Fibroblast of pulmonary artery (primary cell): ENCODE data around the gene ANKRD10.
"Not testable (repeated sequence)": the region's sequence is repeated elsewhere in the genome, so short reads cannot be mapped to it uniquely, and the experiment has no call there.

Experiments used
- DNase-seq: peaks from one replicate; pipeline ENCODE4 v3.0.0-alpha.2; 2010; ENCODE audit warnings: low read depth
- H3K4me3 ChIP-seq: replicated peaks from 2 replicates; pipeline ENCODE4 v1.5.1; 2011; ENCODE audit warnings: low read depth, mild to moderate bottlenecking, control low read depth, low read length, moderate library complexity
- TF ChIP-seq, protein P1 (sequence below): IDR thresholded peaks from 2 replicates; pipeline ENCODE4 v1.5.1; 2011; ENCODE audit warnings: mild to moderate bottlenecking, control low read depth, low read length, inconsistent platforms; ENCODE audit errors: missing control alignments

ANKRD10 gene

GRCh38 chr13:110850006-110850405, 64.9 kb downstream of the ANKRD10 start:
- no peak for DNase-seq
- TF ChIP-seq, protein P1, sequence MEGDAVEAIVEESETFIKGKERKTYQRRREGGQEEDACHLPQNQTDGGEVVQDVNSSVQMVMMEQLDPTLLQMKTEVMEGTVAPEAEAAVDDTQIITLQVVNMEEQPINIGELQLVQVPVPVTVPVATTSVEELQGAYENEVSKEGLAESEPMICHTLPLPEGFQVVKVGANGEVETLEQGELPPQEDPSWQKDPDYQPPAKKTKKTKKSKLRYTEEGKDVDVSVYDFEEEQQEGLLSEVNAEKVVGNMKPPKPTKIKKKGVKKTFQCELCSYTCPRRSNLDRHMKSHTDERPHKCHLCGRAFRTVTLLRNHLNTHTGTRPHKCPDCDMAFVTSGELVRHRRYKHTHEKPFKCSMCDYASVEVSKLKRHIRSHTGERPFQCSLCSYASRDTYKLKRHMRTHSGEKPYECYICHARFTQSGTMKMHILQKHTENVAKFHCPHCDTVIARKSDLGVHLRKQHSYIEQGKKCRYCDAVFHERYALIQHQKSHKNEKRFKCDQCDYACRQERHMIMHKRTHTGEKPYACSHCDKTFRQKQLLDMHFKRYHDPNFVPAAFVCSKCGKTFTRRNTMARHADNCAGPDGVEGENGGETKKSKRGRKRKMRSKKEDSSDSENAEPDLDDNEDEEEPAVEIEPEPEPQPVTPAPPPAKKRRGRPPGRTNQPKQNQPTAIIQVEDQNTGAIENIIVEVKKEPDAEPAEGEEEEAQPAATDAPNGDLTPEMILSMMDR: no peak
- H3K4me3 ChIP-seq: no peak overlapping the region

- TF ChIP-seq, protein P1: no peak
- no peak overlapping the region for H3K4me3 ChIP-seq
- no peak for DNase-seq
These were observed 69.3 kb downstream of the ANKRD10 start for GRCh38 chr13:110845520-110845919.

DNA sequence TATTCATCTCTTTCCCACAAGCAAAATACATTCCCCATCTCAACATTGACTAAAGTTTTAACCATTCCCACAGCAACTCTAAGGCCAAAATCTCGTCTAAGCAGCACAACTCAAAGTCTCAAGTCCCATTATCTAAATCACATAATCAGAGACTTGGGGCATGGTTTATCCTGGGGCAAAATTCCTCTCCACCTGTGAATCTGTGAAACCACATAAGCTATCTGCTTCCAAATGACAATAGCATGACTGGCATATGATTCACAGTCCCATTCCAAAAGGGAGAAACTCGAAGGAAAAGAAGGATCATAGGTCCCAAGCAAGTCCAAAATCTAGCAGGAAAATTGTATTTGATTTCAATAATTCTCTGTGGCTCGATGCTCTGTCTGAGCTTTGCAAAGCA, 73.0 kb downstream of the ANKRD10 start:
- H3K4me3 ChIP-seq: no peak overlapping the region
- no peak for DNase-seq
- TF ChIP-seq, protein P1: no peak

DNA sequence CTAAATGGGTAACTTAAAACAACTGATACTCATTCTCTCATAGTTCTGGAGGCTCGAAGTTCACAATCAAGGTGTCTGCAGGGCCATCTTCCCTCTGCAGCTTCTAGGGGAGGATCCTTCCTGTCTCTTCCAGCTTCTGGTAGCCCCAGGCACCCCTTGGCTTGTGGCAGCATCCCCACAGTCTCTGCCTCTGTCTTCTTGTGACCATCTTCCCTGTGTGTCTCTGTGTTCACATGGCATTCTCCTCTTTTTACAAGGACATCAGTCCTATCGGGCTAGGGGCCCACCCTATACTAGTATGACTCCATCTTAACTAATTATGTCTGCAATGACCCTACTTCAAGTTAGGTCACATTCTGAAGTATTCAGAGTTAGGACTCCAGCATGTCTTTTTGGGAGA, 73.5 kb downstream of the ANKRD10 start:
- no peak overlapping the region for H3K4me3 ChIP-seq
- DNase-seq: no peak
- TF ChIP-seq, protein P1: no peak

DNA sequence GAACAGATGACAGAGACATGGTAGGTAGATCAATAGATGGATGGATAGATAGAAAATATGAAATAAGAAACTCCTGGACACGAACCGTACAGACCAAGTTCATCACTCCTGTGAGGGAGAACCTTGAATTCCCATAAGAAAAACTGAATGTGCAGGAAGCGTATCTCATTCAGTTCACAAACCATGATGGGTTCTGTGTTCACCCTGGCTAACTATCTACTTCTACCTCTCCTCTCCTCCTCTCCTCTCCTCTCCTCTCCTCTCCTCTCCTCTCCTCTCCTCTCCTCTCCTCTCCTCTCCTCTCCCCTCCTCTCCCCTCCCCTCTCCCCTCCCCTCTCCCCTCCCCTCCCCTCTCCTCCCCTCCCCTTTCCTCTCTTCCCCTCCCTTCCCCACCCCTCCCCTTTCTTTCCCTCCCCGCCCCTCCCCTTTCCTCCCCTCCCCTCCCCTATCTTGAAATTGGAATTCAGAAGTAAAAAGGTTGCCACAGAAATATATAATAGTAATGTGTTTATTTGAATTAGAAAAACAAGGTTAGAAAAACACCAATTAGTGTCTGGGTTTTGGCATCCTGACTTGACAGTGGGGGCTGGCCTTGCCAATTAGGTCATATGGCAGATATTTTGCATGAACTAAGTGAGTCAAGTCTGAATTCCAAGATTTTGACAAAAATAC, 75.9 kb downstream of the ANKRD10 start:
- TF ChIP-seq, protein P1: no peak

GRCh38 chr13:110838116-110838515, 76.8 kb downstream of the ANKRD10 start:
- no peak for DNase-seq
- TF ChIP-seq, protein P1: no peak
- no peak overlapping the region for H3K4me3 ChIP-seq

More for the DNA sequence above, 75.9 kb downstream of the ANKRD10 start:
- no peak overlapping the region for H3K4me3 ChIP-seq
- DNase-seq: no peak

GRCh38 chr13:110837397-110838061, 77.3 kb downstream of the ANKRD10 start:
- H3K4me3 ChIP-seq, DNase-seq: not testable (repeated sequence)
